PFSK-1 (cell line): ENCODE measurements around the gene WDR81.

Source experiments
- FOXP2 ChIP-seq: optimal IDR thresholded peaks from 2 replicates; pipeline ENCODE3; 2011; ENCODE audit warnings: borderline replicate concordance, control low read depth, inconsistent platforms; ENCODE audit not compliant: insufficient read depth; ENCODE audit errors: extremely low read length, extremely low read depth
- POLR2AphosphoS5 ChIP-seq: IDR thresholded peaks from 2 replicates; pipeline ENCODE4 v1.6.1; 2012; ENCODE audit warnings: low read depth, mild to moderate bottlenecking, control low read depth, low read length, moderate library complexity
- REST ChIP-seq, 2 experiments: IDR thresholded peaks; 2 replicates each; pipeline versions ENCODE4 v1.6.1 to v1.8.0; 2011 to 2012; ENCODE audit warnings: low read depth in 2 of 2, low read length in 2 of 2, control low read depth in 1 of 2, inconsistent platforms in 1 of 2, mild to moderate bottlenecking in 1 of 2, moderate library complexity in 1 of 2; ENCODE audit not compliant: insufficient read depth in 1 of 2
- SIN3A ChIP-seq: IDR thresholded peaks from 2 replicates; pipeline ENCODE4 v1.6.1; 2012; ENCODE audit warnings: mild to moderate bottlenecking, low read length, moderate library complexity, borderline replicate concordance; ENCODE audit not compliant: insufficient read depth
- TAF1 ChIP-seq: IDR thresholded peaks from 2 replicates; pipeline ENCODE4 v1.6.1; 2012; ENCODE audit warnings: low read length, control low read depth, borderline replicate concordance; ENCODE audit not compliant: insufficient read depth

WDR81 gene

GRCh38 chr17:1716076-1716911 is 8.2 kb upstream of the WDR81 start:
- peak; percentile 97 for TF ChIP-seq SIN3A
- peak; percentile 82 for TF ChIP-seq POLR2AphosphoS5
- peak; percentile 98 for TF ChIP-seq FOXP2
- TF ChIP-seq TAF1 = peak; percentile 87
- TF ChIP-seq REST (IDR thresholded peaks at IDR 0.05; ENCODE audit: insufficient read depth in 1 of 2, low read depth in 2 of 2, low read length in 2 of 2) = 0 out of 4 replicates have a peak, but pooled peaks have one; percentile 14 to 24

GRCh38 chr17:1716912-1717695 is 7.4 kb upstream of the WDR81 start:
- TF ChIP-seq FOXP2 = peak; percentile 35
- no peak for TF ChIP-seq REST (IDR thresholded peaks at IDR 0.05; ENCODE audit: insufficient read depth in 1 of 2, low read depth in 2 of 2, low read length in 2 of 2)
- TF ChIP-seq TAF1 = peak; percentile 70; the same call in 1 of the 2 replicates
- TF ChIP-seq SIN3A = peak; percentile 45; the same call in 1 of the 2 replicates
- TF ChIP-seq POLR2AphosphoS5 = peak; percentile 82; the same call in 1 of the 2 replicates

- TF ChIP-seq SIN3A (no peak), POLR2AphosphoS5 (no peak), FOXP2 (no peak), TAF1 (no peak)
Observed at GRCh38 chr17:1718362-1719165, 5.9 kb upstream of the WDR81 start.

- no peak for TF ChIP-seq FOXP2
- peak; percentile 27; the same call in 1 of the 2 replicates for TF ChIP-seq SIN3A
- no peak for TF ChIP-seq TAF1
- TF ChIP-seq POLR2AphosphoS5 = no peak
- no peak for TF ChIP-seq REST (IDR thresholded peaks at IDR 0.05; ENCODE audit: insufficient read depth in 1 of 2, low read depth in 2 of 2, low read length in 2 of 2)
Observed at GRCh38 chr17:1720856-1721386, 3.6 kb upstream of the WDR81 start.
